Hepatocyte (in vitro differentiated cells): ENCODE results near the gene CDC42BPA.

ENCODE experiments used
- CTCF ChIP-seq: fragments of 200-600 bp; sonication (generic); IDR thresholded peaks from 2 replicates; pipeline ENCODE4 v1.5.1; 2016; ENCODE audit warnings: antibody characterized with exemption, mild to moderate bottlenecking; ENCODE audit not compliant: poor library complexity
- EZH2phosphoT487 ChIP-seq: fragments of 200-600 bp; sonication (generic); IDR thresholded peaks from one replicate; pipeline ENCODE4 v1.6.1; 2018; ENCODE audit warnings: antibody characterized with exemption, mild to moderate bottlenecking, low read depth, moderate library complexity; ENCODE audit not compliant: unreplicated experiment, severe bottlenecking

DNA sequence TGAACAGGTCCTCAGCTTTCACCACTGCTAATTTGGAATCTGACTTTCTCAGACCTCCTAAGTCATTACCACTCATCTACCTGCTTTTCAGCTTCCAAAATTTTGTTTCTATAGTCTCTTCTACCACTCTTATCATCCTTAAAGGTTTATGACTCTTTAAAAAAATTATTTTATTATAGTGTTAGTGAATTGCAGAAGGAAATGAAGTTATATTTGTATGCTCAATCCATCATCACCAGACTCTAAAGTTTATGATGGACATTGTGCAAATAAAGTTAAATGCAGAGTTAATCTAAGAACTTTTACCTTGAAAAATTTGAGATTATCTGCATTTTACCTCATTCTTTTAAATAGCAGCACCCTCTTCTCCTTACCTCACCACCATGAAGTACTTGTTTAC, 14.6 kb downstream of the CDC42BPA start:
- TF ChIP-seq CTCF (no peak), EZH2phosphoT487 (no peak)
